ENCODE data around the gene MICAL3. TPM values are rescaled to one million over a fixed set of nuclear protein-coding genes. Genes with fewer than 3 reads are reported as not detected.

The MICAL3 gene
- polyA plus RNA-seq, 1 donor from 2014 or later, result 28.1 TPM

DNA sequence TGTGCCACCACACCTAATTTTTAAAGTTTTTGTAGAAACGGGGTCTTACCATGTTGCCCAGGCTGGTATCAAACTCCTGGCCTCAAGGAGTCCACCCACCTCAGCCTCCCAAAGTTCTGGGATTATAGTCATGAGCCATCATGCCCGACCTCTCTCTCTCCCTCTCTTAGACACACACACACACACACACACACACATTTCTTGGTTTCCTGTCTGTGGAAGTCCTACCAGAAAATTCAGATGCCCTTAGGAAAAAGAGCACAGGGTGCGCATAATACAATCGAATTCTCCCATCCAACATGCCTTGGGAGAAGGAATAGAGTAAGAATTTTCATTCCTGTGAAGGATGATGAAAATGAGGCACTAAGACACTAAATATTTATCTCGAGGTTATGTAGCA lies 10.4 kb downstream of the MICAL3 start:
- Histone ChIP-seq H3K36me3 (ENCODE audit: insufficient read depth, low read length) (no peaks in the 10 kb centered on the region), H2AFZ (ENCODE audit: low read depth, low read length) (no peak overlapping the region), H3K27me3 (ENCODE audit: insufficient read depth, low read depth, low read length) (no peaks in the 10 kb centered on the region), H3K9ac (ENCODE audit: low read length) (no peak overlapping the region), H3K27ac (ENCODE audit: low read length) (no peak overlapping the region), H3K9me3 (ENCODE audit: low read length) (no peaks in the 10 kb centered on the region), H3K9me2 (ENCODE audit: insufficient read depth, low read length) (no peaks in the 10 kb centered on the region), H3K4me3 (ENCODE audit: low read length) (no peak overlapping the region), H3K79me2 (replicated peaks; ENCODE audit: insufficient read depth, low read length) (no peaks in the 10 kb centered on the region), H4K20me1 (ENCODE audit: insufficient read depth) (no peaks in the 10 kb centered on the region), H3F3A (ENCODE audit: insufficient read depth, low read length, poor library complexity, severe bottlenecking) (no peaks in the 10 kb centered on the region), H3K4me2 (ENCODE audit: low read length) (no peak overlapping the region)
- TF ChIP-seq EP300 (conservative IDR thresholded peaks at IDR 0.05; ENCODE audit: poor library complexity, severe bottlenecking) (no peak), RAD21 (conservative IDR thresholded peaks at IDR 0.05) (no peak), POLR2AphosphoS5 (IDR thresholded peaks at IDR 0.05) (no peak), EZH2 (IDR thresholded peaks at IDR 0.05; ENCODE audit: borderline replicate concordance, insufficient read depth, low read length, poor library complexity, severe bottlenecking) (no peak), TAF1 (IDR thresholded peaks at IDR 0.05; ENCODE audit: low read depth) (no peak)
- TF ChIP-seq, protein P1, sequence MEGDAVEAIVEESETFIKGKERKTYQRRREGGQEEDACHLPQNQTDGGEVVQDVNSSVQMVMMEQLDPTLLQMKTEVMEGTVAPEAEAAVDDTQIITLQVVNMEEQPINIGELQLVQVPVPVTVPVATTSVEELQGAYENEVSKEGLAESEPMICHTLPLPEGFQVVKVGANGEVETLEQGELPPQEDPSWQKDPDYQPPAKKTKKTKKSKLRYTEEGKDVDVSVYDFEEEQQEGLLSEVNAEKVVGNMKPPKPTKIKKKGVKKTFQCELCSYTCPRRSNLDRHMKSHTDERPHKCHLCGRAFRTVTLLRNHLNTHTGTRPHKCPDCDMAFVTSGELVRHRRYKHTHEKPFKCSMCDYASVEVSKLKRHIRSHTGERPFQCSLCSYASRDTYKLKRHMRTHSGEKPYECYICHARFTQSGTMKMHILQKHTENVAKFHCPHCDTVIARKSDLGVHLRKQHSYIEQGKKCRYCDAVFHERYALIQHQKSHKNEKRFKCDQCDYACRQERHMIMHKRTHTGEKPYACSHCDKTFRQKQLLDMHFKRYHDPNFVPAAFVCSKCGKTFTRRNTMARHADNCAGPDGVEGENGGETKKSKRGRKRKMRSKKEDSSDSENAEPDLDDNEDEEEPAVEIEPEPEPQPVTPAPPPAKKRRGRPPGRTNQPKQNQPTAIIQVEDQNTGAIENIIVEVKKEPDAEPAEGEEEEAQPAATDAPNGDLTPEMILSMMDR (IDR thresholded peaks at IDR 0.05; ENCODE audit: poor library complexity, severe bottlenecking), result no peak

DNA sequence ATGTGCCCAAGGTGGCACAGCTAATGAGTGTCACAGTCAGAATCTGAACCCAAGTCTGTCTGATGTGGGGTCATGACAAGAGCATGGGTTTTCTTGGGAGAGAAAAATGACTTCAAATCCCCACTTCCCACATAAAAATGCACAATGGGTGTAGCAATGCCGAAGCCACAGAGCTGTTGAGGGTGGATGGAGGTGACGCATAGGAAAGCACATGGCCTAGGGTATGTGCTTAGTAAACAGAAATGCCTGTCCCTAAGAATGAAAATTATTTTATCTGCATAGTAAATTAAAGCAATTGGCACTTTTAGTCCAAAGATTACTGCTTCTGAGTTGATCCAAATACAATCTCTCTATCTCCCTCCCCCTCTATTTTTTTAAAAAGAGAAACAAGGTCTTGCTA lies 10.9 kb downstream of the MICAL3 start:
- Histone ChIP-seq H3K9me3 (ENCODE audit: low read length) (no peaks in the 10 kb centered on the region), H2AFZ (ENCODE audit: low read depth, low read length) (no peak overlapping the region), H3K27ac (ENCODE audit: low read length) (no peak overlapping the region), H4K20me1 (ENCODE audit: insufficient read depth) (no peaks in the 10 kb centered on the region), H3K9me2 (ENCODE audit: insufficient read depth, low read length) (no peaks in the 10 kb centered on the region), H3K4me2 (ENCODE audit: low read length) (no peak overlapping the region), H3K27me3 (ENCODE audit: insufficient read depth, low read depth, low read length) (no peaks in the 10 kb centered on the region), H3F3A (ENCODE audit: insufficient read depth, low read length, poor library complexity, severe bottlenecking) (no peaks in the 10 kb centered on the region), H3K4me3 (ENCODE audit: low read length) (no peak overlapping the region), H3K79me2 (replicated peaks; ENCODE audit: insufficient read depth, low read length) (no peaks in the 10 kb centered on the region), H3K9ac (ENCODE audit: low read length) (no peak overlapping the region), H3K36me3 (ENCODE audit: insufficient read depth, low read length) (no peaks in the 10 kb centered on the region)
- TF ChIP-seq, protein P2, sequence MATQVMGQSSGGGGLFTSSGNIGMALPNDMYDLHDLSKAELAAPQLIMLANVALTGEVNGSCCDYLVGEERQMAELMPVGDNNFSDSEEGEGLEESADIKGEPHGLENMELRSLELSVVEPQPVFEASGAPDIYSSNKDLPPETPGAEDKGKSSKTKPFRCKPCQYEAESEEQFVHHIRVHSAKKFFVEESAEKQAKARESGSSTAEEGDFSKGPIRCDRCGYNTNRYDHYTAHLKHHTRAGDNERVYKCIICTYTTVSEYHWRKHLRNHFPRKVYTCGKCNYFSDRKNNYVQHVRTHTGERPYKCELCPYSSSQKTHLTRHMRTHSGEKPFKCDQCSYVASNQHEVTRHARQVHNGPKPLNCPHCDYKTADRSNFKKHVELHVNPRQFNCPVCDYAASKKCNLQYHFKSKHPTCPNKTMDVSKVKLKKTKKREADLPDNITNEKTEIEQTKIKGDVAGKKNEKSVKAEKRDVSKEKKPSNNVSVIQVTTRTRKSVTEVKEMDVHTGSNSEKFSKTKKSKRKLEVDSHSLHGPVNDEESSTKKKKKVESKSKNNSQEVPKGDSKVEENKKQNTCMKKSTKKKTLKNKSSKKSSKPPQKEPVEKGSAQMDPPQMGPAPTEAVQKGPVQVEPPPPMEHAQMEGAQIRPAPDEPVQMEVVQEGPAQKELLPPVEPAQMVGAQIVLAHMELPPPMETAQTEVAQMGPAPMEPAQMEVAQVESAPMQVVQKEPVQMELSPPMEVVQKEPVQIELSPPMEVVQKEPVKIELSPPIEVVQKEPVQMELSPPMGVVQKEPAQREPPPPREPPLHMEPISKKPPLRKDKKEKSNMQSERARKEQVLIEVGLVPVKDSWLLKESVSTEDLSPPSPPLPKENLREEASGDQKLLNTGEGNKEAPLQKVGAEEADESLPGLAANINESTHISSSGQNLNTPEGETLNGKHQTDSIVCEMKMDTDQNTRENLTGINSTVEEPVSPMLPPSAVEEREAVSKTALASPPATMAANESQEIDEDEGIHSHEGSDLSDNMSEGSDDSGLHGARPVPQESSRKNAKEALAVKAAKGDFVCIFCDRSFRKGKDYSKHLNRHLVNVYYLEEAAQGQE (IDR thresholded peaks at IDR 0.05; ENCODE audit: borderline replicate concordance), result no peak
- no peak for TF ChIP-seq MXI1 (conservative IDR thresholded peaks at IDR 0.05; ENCODE audit: poor library complexity, severe bottlenecking)
- TF ChIP-seq TAF1 (IDR thresholded peaks at IDR 0.05; ENCODE audit: low read depth), result no peak
- no peak for TF ChIP-seq SMC3 (conservative IDR thresholded peaks at IDR 0.05; ENCODE audit: poor library complexity)
- no peak for TF ChIP-seq POLR2AphosphoS5 (IDR thresholded peaks at IDR 0.05)
- no peak for TF ChIP-seq EZH2 (IDR thresholded peaks at IDR 0.05; ENCODE audit: borderline replicate concordance, insufficient read depth, low read length, poor library complexity, severe bottlenecking)
- no peak for TF ChIP-seq RAD21 (conservative IDR thresholded peaks at IDR 0.05)
- TF ChIP-seq, protein P1 (IDR thresholded peaks at IDR 0.05; ENCODE audit: poor library complexity, severe bottlenecking), result no peak
- TF ChIP-seq EP300 (conservative IDR thresholded peaks at IDR 0.05; ENCODE audit: poor library complexity, severe bottlenecking), result no peak

Measured in neural cell (in vitro differentiated cells).